NOMO-1 (cell line): ENCODE data around the gene STXBP1.

ENCODE experiments used
- DNase-seq, 2 experiments: peaks; one replicate each; lab custom pipeline; 2025; ENCODE audit not compliant: unreplicated experiment in 2 of 2; lab: John Stamatoyannopoulos, UW

The STXBP1 gene

DNA sequence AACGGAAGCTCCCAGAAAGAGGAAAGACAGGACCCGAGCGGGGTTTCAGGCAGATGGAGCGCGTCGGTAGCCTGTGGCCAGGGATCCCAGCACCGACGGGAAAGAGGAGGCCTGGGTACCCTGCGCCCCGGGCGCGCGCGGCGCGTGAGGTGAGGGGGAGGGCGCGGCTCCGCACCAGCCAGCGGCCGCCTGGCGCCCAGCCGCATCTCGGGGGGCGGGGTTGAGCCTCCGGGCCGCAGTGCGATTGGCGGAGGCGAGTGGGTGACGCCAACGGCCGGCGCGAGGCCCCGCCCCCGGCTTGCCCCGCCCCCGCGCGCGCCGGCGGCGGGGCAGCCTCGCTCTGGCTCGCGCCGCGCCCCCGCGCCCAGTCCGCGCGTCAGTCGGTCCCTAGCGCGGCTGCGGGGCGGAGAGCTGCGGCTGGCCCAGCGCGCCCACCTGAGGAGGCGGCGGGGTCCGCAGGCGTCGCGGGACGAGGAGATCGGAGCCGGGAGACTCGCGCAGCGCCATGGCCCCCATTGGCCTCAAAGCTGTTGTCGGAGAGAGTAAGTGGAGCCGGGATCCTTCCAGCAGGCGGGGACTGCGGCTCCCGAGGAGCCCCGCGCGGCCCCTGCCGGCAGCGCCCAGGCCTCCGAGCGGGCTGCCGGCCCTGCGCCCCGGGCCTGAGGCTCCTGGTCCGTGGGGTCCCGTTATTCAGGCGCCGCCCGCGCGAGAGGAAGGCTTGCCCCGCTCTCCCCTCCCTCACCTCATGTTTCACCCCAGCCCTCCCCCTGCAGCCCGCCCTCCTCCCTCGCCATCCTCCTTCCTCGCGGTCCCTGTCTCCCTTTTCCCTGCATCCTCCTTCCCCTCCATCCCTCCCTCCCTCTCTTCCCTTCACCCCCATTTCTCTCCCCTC, at the start of gene STXBP1:
STXBP1 (plus strand) TSS at position 379 of the 892 bp plus-strand sequence; CDS start at position 506, 127 bp downstream.
- DNase-seq = peak; percentile 59 to 88

DNA sequence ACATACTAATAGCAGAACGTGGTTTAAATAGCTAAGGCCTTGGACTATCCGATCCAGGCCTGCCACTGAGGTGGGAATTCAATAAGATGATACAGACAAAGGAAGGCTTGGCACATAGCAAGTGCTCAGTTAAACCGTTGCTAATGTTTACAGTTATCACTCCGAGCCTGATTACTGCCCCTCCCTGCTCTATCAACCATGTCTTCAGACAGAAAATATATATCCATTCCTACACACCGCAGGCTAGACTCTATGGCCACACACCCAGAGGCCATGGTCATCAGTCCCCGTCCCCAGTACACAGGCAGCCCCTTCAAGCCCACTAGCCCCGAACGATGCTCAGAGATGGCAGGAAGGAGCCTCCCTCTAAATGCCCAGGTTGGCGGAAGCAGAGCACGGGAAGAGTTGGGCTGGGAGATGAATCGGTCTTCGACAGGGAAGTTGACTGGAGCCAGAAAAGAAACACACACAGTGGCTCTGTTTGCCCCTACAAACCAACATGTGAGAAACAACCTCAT, 49.7 kb upstream of the STXBP1 start:
- no peak for DNase-seq

DNA sequence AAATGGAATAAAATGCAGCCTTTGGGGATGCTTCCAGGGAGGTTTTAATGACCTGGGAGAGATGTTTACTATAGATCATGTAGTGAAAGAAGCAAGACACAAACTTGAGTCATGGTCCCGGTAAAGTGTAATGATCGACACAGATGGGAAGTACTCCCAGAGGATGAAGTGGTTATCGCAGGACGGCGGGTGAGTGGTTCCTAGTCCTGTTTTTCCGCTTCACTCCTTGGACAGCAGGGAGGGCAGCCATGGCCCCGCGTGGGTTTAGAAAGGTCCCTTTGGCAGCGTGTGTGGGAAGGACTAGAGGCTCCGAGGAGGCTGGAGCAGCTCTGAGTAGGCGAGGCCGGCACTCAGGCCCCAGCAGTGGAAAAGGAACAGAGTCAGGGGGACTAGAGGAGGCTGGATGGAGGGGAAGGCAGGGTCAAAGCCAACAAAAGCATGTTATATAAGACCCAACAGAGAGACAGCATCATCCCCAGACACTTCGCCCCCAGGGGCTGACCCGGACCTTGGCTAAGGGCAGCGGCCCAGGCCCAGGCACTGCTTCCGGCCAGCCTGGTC, 49.2 kb upstream of the STXBP1 start:
- DNase-seq = no peak

DNA sequence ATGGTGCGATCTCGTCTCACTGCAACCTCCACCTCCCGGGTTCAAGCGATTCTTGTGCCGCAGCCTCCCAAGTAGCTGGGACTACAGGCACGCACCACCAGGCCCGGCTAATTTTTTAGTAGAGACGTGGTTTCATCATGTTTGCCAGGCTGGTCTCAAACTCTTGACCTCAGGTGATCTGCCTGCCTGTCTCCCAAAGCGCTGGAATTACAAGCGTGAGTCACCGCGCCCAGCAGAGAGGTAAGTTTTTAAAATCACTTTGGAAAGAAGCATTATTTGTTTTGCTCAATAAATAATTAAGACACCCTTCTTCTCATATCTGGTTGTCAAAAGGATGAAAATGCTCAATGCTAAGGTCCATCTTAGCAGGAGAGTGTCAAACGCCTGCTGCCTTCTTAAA, 48.5 kb upstream of the STXBP1 start:
- no peak for DNase-seq

DNA sequence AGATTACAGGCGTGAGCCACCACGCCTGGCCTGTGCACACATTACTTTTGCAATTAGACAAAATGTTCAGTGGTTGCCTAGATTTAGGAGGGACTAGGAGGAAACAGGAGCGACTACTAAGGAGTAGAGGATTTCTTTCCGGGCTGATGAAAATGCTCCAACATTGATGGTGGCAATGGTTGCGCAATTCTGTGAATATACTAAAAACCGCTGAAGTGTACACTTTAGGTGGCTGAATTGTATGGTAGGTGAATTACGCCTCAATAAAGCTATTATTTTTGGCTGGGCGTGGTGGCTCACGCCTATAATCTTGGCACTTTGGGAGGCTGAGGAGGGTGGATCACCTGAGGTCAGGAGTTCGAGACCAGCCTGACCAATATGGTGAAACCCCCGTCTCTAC, 46.8 kb upstream of the STXBP1 start:
- no peak for DNase-seq

DNA sequence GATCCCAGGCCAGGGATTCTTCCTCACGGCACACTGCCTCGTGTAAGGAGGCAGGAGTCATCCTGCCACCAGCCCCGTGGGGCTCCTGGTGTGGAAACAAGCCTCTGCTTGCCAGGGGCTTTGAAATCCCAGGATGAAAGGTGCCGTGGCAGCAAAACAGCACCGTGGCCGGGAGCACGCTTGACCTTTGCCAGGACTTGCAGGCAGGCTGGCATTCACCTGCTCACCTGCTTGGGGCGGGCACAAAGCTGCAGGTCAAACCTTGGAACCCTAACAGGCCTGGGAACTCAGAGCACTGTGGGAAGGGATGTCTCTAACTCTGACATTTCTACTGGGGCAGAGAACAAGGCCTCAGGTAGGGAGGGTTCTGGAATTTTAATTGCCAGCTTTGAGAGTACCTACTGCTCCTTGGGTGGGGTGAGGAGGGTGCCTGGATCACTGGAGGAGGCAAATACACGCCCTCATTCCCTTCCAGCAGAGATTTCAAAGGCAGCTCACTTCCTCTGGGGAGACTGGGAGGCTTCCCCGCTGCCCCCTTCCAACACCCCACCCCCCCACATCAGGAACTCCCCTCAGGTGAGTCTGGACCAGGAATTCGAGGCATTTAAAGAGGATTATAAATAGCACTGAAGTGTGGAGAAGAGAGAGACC, 45.6 kb upstream of the STXBP1 start:
- DNase-seq = no peak

DNA sequence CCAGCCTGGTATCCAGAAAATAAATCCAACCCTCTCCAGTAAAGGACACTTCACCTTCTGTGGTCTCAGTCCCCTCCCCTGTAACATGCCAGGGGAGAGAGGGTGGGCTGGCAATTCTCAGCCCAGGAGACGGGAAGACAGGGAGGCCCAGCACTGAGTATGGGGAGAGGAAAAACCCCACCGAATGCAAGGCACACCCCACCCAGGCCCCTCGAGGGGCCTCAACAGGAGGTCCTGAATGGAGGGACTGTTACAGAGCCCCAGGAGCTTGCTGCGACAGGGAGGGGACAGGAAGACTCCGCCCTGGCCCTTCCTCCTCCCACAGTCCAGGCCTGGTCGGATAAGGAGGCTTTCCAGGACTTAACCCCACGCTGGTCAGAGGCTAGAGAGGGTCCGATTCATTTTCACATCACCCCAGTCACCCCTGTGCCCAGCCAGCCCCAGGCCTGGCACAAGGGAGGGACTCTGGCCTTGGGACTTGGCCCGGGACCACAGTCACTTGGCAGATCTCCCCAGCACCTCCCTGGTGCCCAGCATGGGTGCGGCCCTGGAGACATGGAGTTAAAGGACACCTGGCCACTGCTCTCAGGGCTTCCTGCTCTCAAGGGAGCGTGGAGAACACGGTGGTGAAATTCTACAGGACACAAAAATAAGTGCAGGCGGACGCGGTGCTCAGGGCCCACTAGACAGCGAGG, 44.9 kb upstream of the STXBP1 start:
- no peak for DNase-seq

DNA sequence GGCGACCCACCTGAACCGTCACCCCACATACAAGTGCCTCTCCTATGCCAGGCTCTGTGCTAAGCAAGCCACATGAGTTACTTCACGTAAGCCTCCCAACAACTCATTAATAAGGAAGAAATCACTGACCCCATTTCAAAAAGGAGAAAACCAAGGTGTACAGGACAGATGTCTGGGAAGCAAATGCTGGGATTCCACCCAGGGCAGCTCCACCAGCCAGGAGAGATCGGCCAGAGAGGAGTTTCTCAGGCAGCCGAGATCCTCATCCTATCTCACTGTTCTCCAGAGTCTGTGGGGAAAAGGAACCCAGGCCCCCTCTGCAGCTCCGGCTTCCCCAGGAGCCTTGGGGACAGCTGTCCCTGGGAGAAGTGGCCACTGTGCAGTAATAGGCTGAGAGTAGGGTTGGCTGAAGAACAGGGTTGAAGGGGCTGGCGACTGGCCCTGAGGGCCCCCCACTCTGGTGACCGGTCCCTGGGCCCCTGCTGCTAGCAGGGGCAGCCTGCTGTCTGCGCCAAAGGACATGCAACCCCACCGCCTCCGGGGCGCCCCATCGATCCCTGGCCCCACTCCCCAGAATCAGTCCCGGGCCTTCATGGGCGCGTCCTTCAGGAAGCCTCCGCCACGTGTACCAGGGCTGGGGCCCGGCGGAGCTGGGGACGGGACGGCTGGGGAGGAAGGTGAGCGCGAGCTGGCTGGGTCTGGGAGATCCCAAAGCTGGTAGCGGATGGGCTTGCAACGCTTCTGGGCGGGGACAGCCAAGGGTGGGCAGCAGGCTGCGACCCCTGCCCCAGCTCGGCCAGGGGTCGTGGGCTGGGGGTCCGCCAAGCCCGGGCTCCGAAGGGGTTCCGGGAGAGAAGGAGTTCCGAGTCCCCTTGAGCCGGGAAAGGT, 44.1 kb upstream of the STXBP1 start:
- no peak for DNase-seq

DNA sequence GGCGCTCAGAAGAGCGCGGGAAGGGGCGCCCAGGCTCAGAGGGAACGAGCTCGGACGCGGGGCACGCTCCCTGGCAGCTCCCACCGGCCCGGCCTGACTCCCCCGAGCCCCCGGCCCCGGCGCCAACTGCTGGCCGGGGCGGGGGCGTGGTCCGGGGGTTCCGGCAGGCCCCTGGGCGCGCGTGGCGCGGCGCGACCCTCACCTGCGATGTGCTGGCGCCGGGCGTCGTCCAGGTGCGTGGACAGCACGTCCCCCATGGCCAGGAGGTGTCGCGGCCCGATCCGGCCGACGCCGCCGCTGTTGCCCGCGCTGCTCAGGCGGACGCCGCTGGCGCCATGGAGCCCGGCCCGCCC, 43.5 kb upstream of the STXBP1 start:
- no peak for DNase-seq

DNA sequence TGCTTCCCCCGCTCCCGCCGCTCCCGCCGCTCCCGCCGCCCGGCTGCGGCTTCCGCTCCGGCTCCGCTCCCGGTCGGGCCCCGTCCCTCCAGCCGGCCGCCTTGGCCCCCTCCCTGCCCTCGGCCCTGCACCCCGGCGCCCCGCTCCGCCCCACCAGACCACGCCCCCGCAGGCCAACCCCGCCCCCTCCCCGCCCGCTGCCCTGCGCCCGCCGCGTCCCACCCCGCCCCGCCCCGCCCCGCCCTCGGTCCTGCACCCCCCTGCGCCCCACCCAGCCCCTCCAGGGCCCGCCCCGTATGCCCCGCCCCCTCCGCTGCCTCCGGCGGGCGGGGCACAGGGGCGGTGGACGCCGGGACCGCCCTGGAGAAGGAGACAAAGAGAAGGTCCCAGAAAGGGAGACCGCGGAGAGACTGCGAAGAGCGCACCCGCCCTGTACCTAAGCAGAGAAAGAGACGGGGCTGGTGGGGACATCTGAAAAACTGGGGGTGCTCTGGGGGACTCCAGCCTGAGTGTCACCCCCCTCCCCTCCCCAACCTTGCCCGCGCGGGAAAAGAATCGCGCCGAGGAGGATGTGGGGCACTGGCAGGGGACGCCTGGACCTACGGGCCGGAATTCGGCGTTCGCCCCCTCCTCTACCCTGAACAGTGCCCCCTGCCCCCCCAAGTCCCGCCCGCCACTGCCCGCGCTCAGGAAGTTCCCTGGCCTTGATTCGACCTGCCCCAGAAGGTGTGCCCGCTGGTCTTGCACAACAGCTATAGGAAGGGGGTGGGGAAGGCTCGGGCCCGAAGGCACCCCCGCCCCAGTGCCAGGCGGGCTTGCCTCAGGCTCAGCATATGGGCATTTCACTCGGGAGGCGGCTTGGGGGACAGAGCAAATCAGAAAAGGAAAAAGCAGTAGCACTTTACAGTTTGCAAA, 42.8 kb upstream of the STXBP1 start:
- peak; percentile 50 to 71 for DNase-seq

DNA sequence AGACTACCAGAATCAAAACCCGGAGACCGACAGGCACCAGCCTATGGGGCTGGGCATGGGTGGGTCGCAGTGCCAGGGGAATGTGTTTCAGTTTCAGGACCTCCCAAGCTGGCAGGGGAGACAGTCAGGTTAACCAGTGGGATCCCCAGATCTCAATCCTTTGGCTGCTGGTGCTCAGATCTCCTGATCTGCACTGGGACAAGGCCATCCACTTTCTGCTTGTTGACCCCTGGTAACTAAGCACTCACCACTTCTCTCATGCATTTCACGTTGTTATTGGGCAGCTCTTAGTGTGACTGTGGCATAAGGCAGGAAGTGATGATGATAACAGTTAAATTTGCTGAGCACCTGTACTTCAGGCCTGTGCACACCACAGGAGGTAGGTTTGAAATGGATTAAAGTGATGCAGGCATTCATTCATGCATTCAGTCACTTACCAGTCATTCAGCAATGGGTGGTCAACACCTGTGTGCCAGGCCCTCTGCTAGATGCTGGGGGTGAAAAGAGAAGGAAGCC, 42.1 kb upstream of the STXBP1 start:
- DNase-seq = peak in 1 of 2 experiments; percentile 43

DNA sequence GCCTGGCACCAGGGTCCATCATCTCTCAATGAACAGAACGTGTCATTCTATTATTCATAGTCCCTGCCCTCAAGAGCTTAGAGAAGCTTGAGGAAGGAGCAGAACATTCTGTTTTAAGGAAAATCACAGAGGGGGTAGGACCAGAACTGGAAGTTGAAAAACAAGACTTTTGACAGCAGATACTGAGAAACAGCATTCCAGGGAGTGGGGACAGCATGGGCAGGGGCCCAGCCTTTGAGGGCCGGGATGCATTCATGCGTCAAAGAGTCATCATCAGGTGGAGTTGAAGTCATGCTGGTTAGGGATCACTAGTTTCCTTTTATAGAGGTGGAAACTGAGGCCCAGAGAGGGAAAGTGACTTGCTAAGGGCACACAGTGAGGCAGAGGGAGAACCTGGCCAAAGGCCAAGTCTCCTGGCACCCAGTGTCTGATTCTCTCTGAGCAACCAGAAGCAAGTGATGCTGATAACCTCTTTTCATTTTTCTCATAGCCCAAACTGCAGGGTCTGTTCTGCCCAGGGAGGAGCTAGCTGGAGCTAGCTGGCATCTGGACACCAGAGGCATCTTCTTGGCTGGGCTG, 41.5 kb upstream of the STXBP1 start:
- no peak for DNase-seq

DNA sequence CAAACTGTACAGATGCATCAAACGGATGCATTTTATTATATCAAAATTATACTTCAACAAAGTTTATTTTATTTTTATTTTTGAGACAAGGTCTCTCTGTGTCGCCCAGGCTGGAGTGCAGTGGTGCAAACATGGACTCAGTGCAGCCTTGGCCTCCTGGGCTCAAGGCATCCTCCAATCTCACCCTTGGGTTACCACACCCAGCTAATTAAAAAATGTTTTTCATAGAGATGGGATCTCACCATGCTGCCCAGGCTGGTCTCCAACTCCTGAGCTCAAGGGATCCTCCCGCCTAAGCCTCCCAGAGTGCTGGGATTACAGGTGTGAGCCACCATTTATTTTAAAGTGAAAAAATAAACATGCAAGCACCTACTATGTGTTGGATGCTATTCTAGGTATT, 40.1 kb upstream of the STXBP1 start:
- DNase-seq = no peak

DNA sequence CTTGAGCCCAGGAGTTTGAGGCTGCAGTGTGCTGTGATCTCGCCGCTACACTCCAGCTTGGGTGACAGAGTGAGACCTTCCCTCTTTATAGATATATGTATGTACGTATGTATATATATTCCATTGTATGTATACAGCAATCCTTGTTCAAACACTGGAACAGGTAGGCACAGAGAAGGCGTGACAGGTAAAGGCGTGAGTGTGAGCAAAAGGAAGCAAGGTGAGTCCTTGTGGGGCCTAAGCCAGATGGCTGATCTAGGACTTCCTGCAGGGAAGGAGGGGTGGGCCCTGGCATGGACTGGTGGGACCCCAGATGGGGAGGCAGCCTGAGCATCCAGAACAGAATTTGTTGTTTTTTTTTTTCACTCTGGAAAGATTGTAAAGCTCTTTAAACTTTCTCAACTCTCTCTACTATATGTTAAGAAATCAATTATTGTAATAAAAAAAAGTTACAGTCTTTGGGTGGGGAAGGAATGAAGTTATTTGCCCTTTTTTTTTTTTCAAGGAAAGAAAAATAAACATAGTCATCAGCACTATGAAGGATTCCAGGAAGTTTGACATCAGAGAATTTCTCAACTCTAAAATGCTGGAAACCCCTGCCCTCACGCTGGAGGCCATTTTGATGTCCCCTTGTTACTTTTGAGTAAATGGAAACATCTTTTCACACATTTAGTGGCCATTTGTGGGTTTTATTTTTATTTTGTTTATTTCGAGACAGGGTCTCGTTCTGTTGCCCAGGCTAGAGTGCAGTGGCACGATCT, 38.9 kb upstream of the STXBP1 start:
- DNase-seq = no peak

DNA sequence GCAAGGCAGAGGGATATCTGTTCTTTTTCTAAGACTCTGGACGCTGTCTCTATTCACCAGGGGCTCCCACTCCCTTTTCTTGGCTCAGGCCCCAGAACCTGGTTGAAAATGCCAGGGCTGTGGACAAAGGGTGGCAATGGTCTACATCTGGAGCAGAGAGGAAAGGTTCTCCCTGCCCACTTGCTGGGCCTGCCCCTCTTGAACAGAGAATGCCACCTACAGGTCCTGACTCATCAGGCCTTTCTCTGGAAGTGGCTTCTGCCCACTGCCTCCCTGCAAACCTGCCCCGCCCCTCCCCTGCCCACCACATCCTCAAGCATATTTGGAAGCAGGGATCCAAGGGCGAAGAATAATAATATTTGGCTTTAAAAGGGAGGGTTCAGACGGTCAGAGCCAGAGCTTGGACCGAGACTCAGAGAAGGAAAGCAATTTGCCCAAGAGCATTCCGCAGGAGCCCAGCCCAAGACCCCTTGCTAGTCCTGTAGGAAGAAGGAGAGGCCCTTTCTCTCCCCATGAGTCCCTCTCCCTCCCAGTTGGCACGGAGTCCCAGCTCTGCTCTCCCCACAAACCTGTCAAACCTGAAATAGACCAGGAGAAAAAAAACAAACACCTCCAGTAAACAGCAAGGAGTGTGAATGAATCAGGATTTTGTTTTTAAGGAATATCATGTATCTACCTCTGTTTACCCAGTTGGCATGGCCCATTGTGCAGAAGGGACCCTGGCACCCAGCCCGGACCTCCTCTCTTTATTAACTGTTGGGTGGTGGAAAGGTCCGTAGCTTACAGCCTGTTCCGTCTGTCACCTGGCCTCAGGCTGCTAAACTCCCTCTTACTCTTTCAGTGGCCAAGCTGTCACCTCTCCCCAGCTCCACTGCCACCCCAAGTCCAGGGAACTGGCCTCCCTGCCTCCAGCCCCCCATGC, 37.7 kb upstream of the STXBP1 start:
- no peak for DNase-seq

DNA sequence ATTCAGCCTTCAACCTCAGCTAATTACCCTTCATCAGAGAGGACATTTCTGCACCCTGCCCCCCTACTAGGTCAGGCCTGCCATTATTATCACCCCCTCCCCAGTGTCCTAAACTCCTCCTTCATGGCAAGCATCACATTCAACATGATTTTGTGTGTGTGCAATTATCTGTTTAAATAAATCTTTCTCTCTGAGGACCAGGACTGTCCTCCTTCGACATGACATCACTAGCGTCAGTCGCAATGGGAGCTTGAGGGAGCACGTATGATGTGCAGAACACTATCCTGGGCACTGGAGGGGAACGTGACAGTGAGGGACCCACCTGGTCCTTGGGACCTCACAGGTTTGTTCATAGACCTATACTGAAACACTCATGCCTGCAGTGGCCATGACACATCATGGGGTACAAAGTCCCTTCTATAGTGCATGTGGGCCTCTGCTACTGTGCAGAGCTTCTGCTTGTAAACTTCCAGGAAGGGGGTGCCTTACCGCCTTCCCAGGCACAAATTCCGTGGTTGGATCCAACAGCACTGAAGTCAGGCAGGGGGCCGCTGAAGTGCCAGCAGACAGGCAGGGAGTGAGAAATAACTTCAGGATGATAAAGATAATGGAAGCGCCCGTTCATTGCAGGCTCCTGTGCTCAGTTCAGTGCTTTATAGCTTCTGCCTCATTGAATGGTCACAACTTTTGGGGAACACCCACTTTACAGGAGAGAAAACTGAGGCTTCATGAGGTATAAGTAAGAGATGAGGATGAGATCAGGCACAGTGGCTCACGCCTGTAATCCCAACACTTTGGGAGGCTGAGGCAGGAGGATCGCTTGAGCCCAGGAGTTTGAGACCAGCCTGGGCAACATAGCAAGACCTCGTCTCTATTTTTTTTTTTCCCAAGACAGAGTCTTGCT, 36.0 kb upstream of the STXBP1 start:
- DNase-seq = no peak
